Skeletal muscle satellite cell (primary cell): ENCODE results near the gene VPS37C. TPM values are rescaled to one million over a fixed set of nuclear protein-coding genes. Genes with fewer than 3 reads are reported as not detected.
"Not testable (repeated sequence)": the region's sequence is repeated elsewhere in the genome, so short reads cannot be mapped to it uniquely, and the experiment has no call there.

ENCODE experiments used
- H3K27me3 ChIP-seq: 2 replicates; pipeline ENCODE4 v1.7.0; 2013; ENCODE audit warnings: low read length; ENCODE audit not compliant: control insufficient read depth, insufficient read depth
- H3K36me3 ChIP-seq: 2 replicates; pipeline ENCODE4 v1.7.0; 2013; ENCODE audit warnings: mild to moderate bottlenecking, control low read depth, low read length; ENCODE audit not compliant: insufficient read depth
- H3K4me1 ChIP-seq: 2 replicates; pipeline ENCODE4 v1.7.0; 2013; ENCODE audit warnings: low read length; ENCODE audit not compliant: control insufficient read depth, insufficient read depth
- H3K4me2 ChIP-seq: 2 replicates; pipeline ENCODE4 v1.7.0; 2013; ENCODE audit warnings: mild to moderate bottlenecking, low read length
- H3K4me3 ChIP-seq: 2 replicates; pipeline ENCODE4 v1.7.0; 2013; ENCODE audit warnings: low read length
- H3K9ac ChIP-seq: 2 replicates; pipeline ENCODE4 v1.7.0; 2013; ENCODE audit warnings: mild to moderate bottlenecking, low read depth, low read length, moderate library complexity
- H3K9me3 ChIP-seq: replicated peaks from 2 replicates; pipeline ENCODE4 v1.7.0; 2013; ENCODE audit warnings: mild to moderate bottlenecking, control low read depth, low read length
- total RNA-seq: library from RNA; depleted of rRNA; stranded (reverse); fragments of >200 nt; gene quantifications from 2 replicates; pipeline ENCODE4 v1.2.3, GENCODE V29; 2012; rRNA removed

The VPS37C gene
- 10.0 and 10.6 TPM in 2 replicates for total RNA-seq

DNA sequence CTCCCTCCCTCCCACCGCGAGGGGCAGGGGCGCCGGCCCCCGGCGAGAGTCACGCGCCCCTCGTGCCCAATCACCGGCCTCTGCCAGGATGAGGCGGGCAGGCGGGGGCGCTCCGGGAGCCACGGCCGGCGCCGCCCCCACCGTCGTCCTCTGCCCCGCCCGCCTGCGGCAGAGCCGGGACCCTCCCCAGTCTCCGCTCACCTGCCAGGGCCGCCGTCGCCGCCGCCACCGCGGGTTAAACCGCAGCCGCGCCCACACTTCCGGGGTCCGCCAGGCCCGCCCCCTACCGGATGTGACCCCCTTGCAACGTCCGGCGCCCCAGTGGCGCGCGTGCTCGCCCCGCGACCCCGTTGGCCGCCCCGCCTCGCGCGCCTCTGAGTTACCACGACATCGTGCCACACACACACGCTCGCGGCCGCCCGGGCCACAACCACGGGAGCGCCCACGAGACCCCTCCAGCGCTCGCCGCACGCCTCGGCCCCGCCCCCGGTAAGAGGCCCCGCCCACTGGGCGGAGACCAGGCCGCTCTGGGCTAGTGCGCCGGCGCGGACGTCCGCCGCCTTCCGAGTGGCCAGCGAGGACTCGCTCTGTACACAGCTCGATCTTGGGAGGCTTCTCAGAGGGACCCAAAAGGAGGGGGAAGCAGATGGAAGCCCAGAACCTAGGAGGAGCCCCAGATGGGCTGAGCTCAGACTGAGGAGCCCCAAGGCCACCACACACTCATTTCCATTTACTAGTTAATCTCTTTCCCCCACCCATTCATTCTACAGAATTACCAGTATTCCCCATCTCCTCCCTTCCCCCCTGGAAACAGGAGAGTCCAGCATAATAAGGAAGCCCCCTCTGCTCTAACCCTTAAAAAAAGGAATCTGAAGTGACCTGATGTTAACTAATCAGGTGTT is at the start of gene VPS37C:
TSS of gene VPS37C (minus strand) at position 237 of the 902 bp plus-strand sequence. CDS start 22,597 bp downstream, outside the sequence.
- Histone ChIP-seq H3K4me1 (peaks cover 31% of the 10 kb centered on the region), H3K9ac (peak within 1 kb of the TSS; percentile 94), H3K9me3 (no peaks in the 10 kb centered on the region), H3K27me3 (peaks cover 3% of the 10 kb centered on the region), H3K4me2 (peak within 1 kb of the TSS; percentile 97), H3K4me3 (peak within 1 kb of the TSS; percentile 91), H3K36me3 (peaks cover 6% of the 10 kb centered on the region)

- not testable (repeated sequence) for H3K4me2 ChIP-seq, H3K4me3 ChIP-seq, H3K9ac ChIP-seq, H3K36me3 ChIP-seq, H3K9me3 ChIP-seq, H3K4me1 ChIP-seq, H3K27me3 ChIP-seq
Observed at GRCh38 chr11:61210629-61211028, 49.4 kb upstream of the VPS37C start.

GRCh38 chr11:61207636-61208310 is 46.5 kb upstream of the VPS37C start:
- H3K4me3 ChIP-seq, H3K9ac ChIP-seq, H3K4me2 ChIP-seq: not testable (repeated sequence)

DNA sequence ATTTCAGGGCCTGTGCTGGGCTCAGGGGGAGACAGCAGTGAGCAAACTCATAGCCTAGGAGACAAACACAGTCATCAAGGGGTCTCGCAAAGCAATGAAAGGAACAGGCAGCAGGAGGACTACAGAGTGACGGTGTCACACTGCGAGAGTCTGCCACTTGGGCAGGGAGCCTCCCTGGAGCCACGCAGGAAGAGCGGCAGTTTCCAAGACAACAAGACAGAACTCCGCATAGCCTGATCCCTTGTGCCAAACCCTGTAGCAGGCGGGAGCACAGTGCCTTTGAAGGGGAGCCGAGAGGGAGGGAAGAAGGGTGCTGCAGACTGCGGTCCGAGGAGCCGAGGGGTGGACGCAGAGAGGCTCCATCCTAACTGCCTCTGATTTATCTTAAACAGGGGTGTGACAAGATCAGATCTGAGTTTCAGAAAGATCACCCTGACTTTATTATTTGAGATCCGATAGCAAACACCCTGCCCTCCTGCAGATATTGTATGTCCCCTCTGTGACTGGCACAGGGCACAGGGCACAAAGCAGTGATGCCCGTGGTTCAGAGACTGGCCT is 43.4 kb upstream of the VPS37C start:
- peaks cover 10% of the 10 kb centered on the region for H3K27me3 ChIP-seq
- H3K9me3 ChIP-seq, H3K4me2 ChIP-seq, H3K36me3 ChIP-seq, H3K4me3 ChIP-seq, H3K9ac ChIP-seq, H3K4me1 ChIP-seq: not testable (repeated sequence)

More at GRCh38 chr11:61207636-61208310, 46.5 kb upstream of the VPS37C start:
- H3K9me3 ChIP-seq, H3K4me1 ChIP-seq, H3K27me3 ChIP-seq, H3K36me3 ChIP-seq: not testable (repeated sequence)

GRCh38 chr11:61203873-61204272 is 42.6 kb upstream of the VPS37C start:
- H3K4me1 ChIP-seq, H3K9ac ChIP-seq, H3K36me3 ChIP-seq, H3K4me2 ChIP-seq, H3K4me3 ChIP-seq, H3K9me3 ChIP-seq: not testable (repeated sequence)
- peaks cover 13% of the 10 kb centered on the region for H3K27me3 ChIP-seq

- H3K4me2 ChIP-seq, H3K4me3 ChIP-seq, H3K9ac ChIP-seq, H3K4me1 ChIP-seq, H3K36me3 ChIP-seq, H3K9me3 ChIP-seq: not testable (repeated sequence)
- H3K27me3 ChIP-seq = peaks cover 20% of the 10 kb centered on the region
Observed at GRCh38 chr11:61202950-61203746, 41.9 kb upstream of the VPS37C start, which contains the start of gene PGA3. PGA3 (plus strand) TSS chr11:61203515; CDS start chr11:61203565, 50 bp downstream.

DNA sequence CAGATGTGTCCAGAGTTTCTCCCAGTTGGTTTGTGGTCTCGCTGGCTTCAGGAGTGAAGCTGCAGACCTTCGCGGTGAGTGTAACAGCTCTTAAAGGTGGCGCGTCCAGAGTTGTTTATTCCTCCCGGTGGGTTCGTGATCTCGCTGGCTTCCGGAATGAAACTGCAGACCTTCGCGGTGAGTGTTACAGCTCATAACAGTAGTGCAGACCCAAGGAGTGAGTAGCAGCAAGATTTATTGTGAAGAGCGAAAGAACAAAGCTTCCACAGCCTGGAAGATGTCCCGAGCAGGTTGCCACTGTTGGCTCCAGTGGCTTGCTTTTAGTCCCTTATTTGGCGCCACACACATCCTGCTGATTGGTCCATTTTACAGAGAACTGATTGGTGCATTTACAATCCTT is 40.2 kb upstream of the VPS37C start:
- peaks cover 3% of the 10 kb centered on the region for H3K9me3 ChIP-seq
- H3K9ac ChIP-seq = no peak overlapping the region
- H3K27me3 ChIP-seq = peaks cover 27% of the 10 kb centered on the region

DNA sequence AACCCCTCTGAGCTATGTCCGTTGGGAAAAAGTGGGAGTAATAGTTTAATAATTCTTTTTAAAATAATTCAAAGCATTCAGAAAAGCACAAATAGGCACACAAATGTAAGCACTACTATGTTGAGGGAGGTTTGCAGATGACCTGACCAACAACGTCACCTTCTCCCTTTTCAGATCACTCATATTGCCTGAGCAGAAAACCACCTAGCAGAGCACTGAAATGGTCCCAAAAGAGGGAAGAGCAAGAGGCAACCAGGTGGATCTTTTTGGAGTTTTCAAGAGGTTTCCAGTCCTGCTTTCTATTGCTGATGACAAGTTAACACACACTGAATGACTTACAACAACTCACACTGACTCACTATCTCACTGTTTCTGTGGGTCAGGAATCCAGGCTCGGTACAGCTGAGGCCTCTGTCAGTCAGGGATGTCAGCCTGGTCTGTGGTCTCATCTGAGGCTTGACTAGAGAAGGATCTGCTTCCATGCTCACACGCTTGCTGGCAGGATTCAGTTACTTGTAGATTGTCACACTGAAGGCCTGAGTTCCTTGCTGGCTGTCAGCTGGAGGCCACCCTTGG is 37.8 kb upstream of the VPS37C start:
- Histone ChIP-seq H3K27me3 (peaks cover 41% of the 10 kb centered on the region), H3K9ac (no peak overlapping the region), H3K4me2 (no peak overlapping the region), H3K4me3 (no peak overlapping the region), H3K36me3 (no peaks in the 10 kb centered on the region), H3K4me1 (no peaks in the 10 kb centered on the region), H3K9me3 (peaks cover 3% of the 10 kb centered on the region)

More for the DNA sequence above, 40.2 kb upstream of the VPS37C start:
- no peak overlapping the region for H3K4me2 ChIP-seq
- H3K4me1 ChIP-seq = no peaks in the 10 kb centered on the region
- no peak overlapping the region for H3K4me3 ChIP-seq
- no peaks in the 10 kb centered on the region for H3K36me3 ChIP-seq

GRCh38 chr11:61198361-61198760 is 37.1 kb upstream of the VPS37C start:
- Histone ChIP-seq H3K9me3 (peaks cover 3% of the 10 kb centered on the region), H3K4me3 (no peak overlapping the region), H3K36me3 (no peaks in the 10 kb centered on the region), H3K9ac (no peak overlapping the region), H3K4me1 (no peaks in the 10 kb centered on the region), H3K4me2 (no peak overlapping the region), H3K27me3 (peaks cover 45% of the 10 kb centered on the region)

DNA sequence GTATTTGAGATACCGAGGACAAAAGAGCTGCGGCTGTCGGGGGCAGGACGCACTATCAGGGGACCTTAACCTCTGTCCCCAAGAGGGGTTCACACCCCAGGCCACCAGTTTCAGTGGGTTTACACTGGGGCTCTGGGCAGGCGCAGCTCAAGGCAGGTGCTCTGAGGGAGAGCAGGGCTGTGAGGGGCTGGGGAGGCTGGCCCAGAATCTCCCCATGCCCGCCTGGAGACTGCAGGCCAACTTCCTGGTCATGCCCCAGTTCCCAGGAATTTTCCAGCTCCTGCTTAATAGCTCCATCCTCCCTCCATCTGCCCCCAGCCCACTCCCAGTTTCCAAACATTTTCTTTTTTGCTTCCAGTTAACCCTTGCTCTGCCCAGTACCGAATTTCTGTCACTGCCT is 34.5 kb upstream of the VPS37C start:
- no peak overlapping the region for H3K9ac ChIP-seq
- H3K4me1 ChIP-seq = no peaks in the 10 kb centered on the region
- no peaks in the 10 kb centered on the region for H3K36me3 ChIP-seq
- peaks cover 51% of the 10 kb centered on the region for H3K27me3 ChIP-seq
- H3K9me3 ChIP-seq = peaks cover 3% of the 10 kb centered on the region
- no peak overlapping the region for H3K4me3 ChIP-seq
- no peak overlapping the region for H3K4me2 ChIP-seq
